Measurements from ENCODE around the gene GBP7.
"Not testable (repeated sequence)": the region's sequence is repeated elsewhere in the genome, so short reads cannot be mapped to it uniquely, and the experiment has no call there.

GBP7 gene, protein sequence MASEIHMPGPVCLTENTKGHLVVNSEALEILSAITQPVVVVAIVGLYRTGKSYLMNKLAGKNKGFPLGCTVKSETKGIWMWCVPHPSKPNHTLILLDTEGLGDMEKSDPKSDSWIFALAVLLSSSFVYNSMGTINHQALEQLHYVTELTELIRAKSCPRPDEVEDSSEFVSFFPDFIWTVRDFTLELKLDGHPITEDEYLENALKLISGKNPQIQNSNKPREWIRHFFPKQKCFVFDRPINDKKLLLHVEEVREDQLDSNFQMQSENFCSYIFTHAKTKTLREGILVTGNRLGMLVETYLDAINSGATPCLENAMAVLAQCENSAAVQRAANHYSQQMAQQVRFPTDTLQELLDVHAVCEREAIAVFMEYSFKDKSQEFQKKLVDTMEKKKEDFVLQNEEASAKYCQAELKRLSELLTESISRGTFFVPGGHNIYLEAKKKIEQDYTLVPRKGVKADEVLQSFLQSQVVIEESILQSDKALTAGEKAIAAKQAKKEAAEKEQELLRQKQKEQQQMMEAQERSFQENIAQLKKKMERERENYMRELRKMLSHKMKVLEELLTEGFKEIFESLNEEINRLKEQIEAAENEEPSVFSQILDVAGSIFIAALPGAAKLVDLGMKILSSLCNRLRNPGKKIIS

GRCh38 chr1:89175601-89176256 lies at the start of gene GBP7:
GBP7 (minus strand) TSS chr1:89176003; CDS start chr1:89171935, 4,068 bp downstream.
- DNase-seq = no peak

- no peak for DNase-seq
Measured at GRCh38 chr1:89221341-89221740, 45.5 kb upstream of the GBP7 start.

- not testable (repeated sequence) for DNase-seq
Measured at GRCh38 chr1:89219851-89220250, 44.0 kb upstream of the GBP7 start.

DNA sequence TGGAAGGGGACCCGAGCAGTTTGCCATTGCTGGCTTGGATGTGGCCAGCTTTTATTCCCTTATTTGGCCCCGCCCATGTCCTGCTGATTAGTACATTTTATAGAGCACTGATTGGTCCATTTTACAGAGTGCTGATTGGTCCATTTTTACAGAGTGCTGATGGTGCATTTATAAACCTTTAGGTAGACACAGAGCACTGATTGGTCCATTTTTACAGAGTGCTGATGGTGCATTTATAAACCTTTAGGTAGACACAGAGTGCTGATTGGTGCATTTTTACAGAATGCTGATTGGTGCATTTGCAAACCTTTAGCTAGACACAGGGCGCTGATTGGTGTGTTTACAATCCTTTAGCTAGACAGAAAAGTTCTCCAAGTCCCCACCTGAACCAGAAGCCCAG lies 43.1 kb upstream of the GBP7 start:
- DNase-seq = not testable (repeated sequence)

DNA sequence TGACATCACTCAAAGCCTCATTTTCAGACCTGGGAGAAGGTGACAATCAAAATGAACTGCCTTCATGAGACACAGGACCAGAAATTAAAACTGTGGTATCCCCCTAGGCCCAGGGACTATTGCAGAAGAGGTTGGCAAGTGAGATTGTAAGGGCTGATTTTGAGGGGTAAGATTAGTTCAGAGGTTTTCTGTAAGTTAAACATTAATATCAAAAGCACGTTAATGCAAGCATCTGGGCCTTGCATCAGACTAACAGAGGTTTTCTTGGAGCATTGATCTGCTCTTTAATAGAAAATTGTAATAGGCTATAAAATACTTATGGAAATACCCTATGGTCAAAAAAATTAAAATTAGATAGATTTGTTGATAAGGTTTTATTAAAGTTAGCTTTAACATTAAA lies 37.5 kb upstream of the GBP7 start:
- no peak for DNase-seq

GRCh38 chr1:89211035-89211634 lies 35.3 kb upstream of the GBP7 start:
- no peak for DNase-seq

GRCh38 chr1:89206373-89206772 lies 30.6 kb upstream of the GBP7 start:
- DNase-seq = no peak

GRCh38 chr1:89203166-89203565 lies 27.4 kb upstream of the GBP7 start:
- no peak for DNase-seq

DNA sequence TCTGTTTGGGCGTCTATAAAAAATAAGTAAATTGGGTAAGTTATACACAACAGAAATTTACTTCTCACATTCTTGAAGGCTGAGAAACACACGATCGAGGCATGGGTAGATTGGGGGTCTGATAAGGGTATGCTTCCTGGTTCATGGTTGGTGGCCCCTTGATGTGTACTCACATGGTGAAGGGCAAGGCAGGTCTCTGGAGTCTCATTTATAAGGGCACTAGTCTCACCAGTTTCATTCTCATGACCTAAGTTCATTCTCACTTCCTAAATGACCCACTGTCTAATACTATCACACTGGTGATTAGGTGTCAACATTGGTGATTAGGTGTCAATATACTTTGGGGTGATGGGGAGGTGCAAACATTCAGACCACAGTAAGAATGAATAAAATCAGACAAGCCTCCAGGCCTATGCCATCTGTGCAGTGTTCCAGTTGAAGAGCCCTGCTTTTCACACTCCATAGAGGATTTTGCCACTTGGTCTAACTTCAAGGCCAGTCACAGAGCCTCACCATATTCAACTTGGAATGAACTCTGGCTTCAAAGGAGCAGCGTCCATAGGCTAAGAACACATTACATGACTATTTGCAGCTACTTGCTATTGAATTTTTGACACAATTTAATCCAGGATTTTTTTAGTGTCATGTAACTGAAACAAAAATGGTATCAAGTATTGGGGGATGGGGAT lies 25.4 kb upstream of the GBP7 start:
- DNase-seq = peak; percentile 45

DNA sequence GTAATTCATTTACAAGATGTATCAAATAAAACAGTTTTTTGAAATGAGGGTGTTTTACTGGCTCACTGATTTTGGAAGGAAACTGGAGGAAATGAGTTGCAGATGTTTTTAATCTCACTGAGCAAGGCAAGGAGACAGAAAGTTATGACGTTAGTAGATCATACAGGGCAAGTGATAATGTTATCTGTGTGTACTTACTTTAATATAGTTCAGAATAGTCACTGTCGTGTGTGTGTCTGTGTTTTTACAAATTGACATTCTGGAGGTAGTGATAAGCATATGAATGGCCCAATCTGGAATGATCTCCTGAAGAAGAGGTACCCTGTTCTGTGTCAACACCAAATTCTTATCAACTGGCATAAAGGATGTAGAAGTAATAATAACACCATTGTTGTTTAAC lies 24.9 kb upstream of the GBP7 start:
- DNase-seq = peak; percentile 55

GRCh38 chr1:89199525-89200031 lies 23.8 kb upstream of the GBP7 start:
- DNase-seq = peak; percentile 30

- peak; percentile 72 for DNase-seq
Measured at GRCh38 chr1:89198491-89199072, 22.8 kb upstream of the GBP7 start, which contains the start of gene GBP4. GBP4 (minus strand) TSS chr1:89198942; CDS start chr1:89198834, 108 bp downstream.

GRCh38 chr1:89198081-89198480 lies 22.3 kb upstream of the GBP7 start:
- DNase-seq = no peak

DNA sequence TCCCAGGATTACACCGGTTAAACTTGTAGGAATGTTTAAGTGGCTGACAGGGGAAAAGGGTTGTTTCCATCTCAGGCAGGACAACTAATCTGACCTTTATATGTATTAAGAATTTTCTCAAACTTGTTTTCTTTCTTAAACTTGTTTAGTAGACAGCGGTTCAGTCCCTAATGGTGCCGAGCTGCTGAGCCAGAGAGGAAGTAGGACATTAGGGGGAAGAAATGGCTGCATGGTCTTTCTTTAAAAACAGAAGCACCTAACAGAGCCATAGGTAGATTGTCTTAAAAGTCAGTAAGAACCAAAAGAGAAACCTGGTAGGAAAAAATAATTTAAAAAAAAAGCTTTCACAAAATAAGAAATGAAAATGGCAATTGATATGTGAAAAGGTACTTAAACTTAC lies 19.7 kb upstream of the GBP7 start:
- no peak for DNase-seq

GRCh38 chr1:89191314-89191713 lies 15.5 kb upstream of the GBP7 start:
- DNase-seq = no peak

- no peak for DNase-seq
Measured at GRCh38 chr1:89190017-89190416, 14.2 kb upstream of the GBP7 start.

GRCh38 chr1:89179343-89179742 lies 3.5 kb upstream of the GBP7 start:
- no peak for DNase-seq

DNA sequence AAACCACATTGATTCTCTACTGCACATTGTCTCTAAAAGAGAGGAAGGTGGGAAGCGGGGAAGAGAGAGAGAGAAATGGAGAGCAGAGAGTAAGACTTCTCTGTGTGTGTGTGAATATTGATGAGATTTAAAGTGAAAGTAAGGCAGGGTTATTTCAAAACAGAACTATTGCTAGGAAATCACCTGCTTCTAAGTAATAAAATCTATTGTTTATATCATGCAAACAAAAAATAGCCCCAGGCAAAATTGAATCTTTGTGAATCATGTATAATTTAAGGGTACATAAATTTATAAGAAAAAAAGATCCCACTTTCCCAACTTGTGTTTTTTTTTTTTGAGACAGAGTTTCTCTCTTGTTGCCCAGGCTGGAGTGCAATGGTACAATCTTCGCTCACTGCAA lies 1.2 kb upstream of the GBP7 start:
- DNase-seq = no peak

DNA sequence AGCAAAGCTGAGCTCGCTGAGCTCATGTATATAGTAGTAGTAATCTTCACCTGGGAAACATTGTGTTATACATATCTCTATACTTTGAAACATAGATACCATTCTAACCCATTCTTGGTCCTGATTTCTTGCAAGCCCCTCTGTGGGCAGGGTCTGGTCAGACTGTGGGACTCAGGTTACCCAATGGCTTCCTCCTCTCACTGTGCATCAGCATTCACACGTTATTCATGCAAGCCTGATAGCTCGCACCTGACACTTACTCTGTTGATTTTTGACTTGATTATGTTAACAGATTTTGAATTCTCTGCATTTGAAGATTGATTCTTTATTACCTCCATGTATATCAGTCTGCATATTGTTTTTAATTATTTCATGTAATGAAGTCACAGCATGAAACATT lies 1.3 kb downstream of the GBP7 start:
- DNase-seq = no peak

GRCh38 chr1:89172468-89173143 lies 3.2 kb downstream of the GBP7 start:
- DNase-seq = no peak

GRCh38 chr1:89171067-89171438 lies 4.8 kb downstream of the GBP7 start:
- DNase-seq = no peak

Data from CD4-positive, alpha-beta T cell treated with Interleukin-17A for 1 hour (primary cell).